Placental pericyte (primary cell): ENCODE measurements around the gene SUPT16H. TPM values are rescaled to one million over a fixed set of nuclear protein-coding genes. Genes with fewer than 3 reads are reported as not detected.
A peak's percentile ranks its signal among the peaks of the same experiment; 100 is the strongest.

Experiments used
- small RNA-seq: library from RNA; depleted of rRNA; stranded (forward); fragments of <200 nt; gene quantifications from one replicate; pipeline ENCODE3, GENCODE V24; 2012; ENCODE audit warnings: low replicate concordance
- total RNA-seq: library from RNA; depleted of rRNA; stranded (reverse); fragments of >200 nt; gene quantifications from 2 replicates; pipeline ENCODE4 v1.2.3, GENCODE V29; 2012

SUPT16H gene
- total RNA-seq, result 57.3 and 95.8 TPM in 2 replicates

GRCh38 chr14:21383848-21384493 is at the start of gene SUPT16H:
Gene SUPT16H, minus strand, starts transcription at chr14:21384019. Its CDS starts 92 bp downstream, at chr14:21383927.

Small RNA genes within 50 kb of the gene (small RNA-seq; reads per million reads assigned to genes)
- not detected for gene RN7SL650P
- 275 reads per million, percentile 99 among the genes with 10 or more reads in this experiment for gene SNORD8
- 660 reads per million, percentile 99 among the genes with 10 or more reads in this experiment for gene SNORD9

Other genes starting within 250 kb of the SUPT16H start
- not detected in 2 replicates for gene OR5AU1, start 228.0 kb downstream of the SUPT16H start, total RNA-seq
- gene HNRNPC, start 114.6 kb downstream of the SUPT16H start, total RNA-seq, result 451 and 701 TPM in 2 replicates
- gene RPGRIP1, start 103.9 kb downstream of the SUPT16H start, total RNA-seq, result 0.22 and 0.29 TPM in 2 replicates
- gene CHD8, start 72.1 kb upstream of the SUPT16H start, total RNA-seq, result 43.8 and 83.0 TPM in 2 replicates
- 23.9 and 34.8 TPM in 2 replicates for gene RAB2B, start 92.9 kb upstream of the SUPT16H start, total RNA-seq
- 32.6 and 43.1 TPM in 2 replicates for gene TOX4, start 93.2 kb upstream of the SUPT16H start, total RNA-seq
- gene METTL3, start 127.3 kb upstream of the SUPT16H start, total RNA-seq, result 33.3 and 78.3 TPM in 2 replicates
- gene SALL2, start 142.3 kb upstream of the SUPT16H start, total RNA-seq, result 1.6 and 2.6 TPM in 2 replicates
- not detected in 2 replicates for gene OR10G3, start 196.1 kb upstream of the SUPT16H start, total RNA-seq